ENCODE measurements around the gene IGFBPL1.
"Not testable (repeated sequence)": the region's sequence is repeated elsewhere in the genome, so short reads cannot be mapped to it uniquely, and the experiment has no call there.

The IGFBPL1 gene

GRCh38 chr9:38423973-38424843, at the start of gene IGFBPL1:
TSS of gene IGFBPL1 (minus strand) at chr9:38424454. CDS start at chr9:38424424, 30 bp downstream.
- DNase-seq = no peak

GRCh38 chr9:38472583-38473249, 48.5 kb upstream of the IGFBPL1 start:
- DNase-seq = not testable (repeated sequence)

GRCh38 chr9:38467404-38467803, 43.1 kb upstream of the IGFBPL1 start:
- DNase-seq = no peak

GRCh38 chr9:38453835-38454234, 29.6 kb upstream of the IGFBPL1 start:
- no peak for DNase-seq

GRCh38 chr9:38451162-38451561, 26.9 kb upstream of the IGFBPL1 start:
- DNase-seq = no peak

- no peak for DNase-seq
Observed at GRCh38 chr9:38447703-38448102, 23.4 kb upstream of the IGFBPL1 start.

GRCh38 chr9:38445154-38446043, 21.1 kb upstream of the IGFBPL1 start:
- DNase-seq = no peak

GRCh38 chr9:38443597-38443996, 19.3 kb upstream of the IGFBPL1 start:
- no peak for DNase-seq

GRCh38 chr9:38443181-38443580, 18.9 kb upstream of the IGFBPL1 start:
- DNase-seq = no peak

GRCh38 chr9:38442473-38443096, 18.3 kb upstream of the IGFBPL1 start:
- no peak for DNase-seq

- no peak for DNase-seq
Observed at GRCh38 chr9:38441347-38442085, 17.3 kb upstream of the IGFBPL1 start.

- no peak for DNase-seq
Observed at GRCh38 chr9:38440516-38440915, 16.3 kb upstream of the IGFBPL1 start.

- no peak for DNase-seq
Observed at GRCh38 chr9:38439916-38440301, 15.7 kb upstream of the IGFBPL1 start.

GRCh38 chr9:38439291-38439915, 15.1 kb upstream of the IGFBPL1 start:
- no peak for DNase-seq

GRCh38 chr9:38437193-38437823, 13.1 kb upstream of the IGFBPL1 start:
- DNase-seq = no peak

- no peak for DNase-seq
Observed at GRCh38 chr9:38436708-38437107, 12.5 kb upstream of the IGFBPL1 start.

- no peak for DNase-seq
Observed at GRCh38 chr9:38435521-38435920, 11.3 kb upstream of the IGFBPL1 start.

GRCh38 chr9:38434853-38435252, 10.6 kb upstream of the IGFBPL1 start:
- DNase-seq = no peak

- DNase-seq = no peak
Observed at GRCh38 chr9:38434365-38434764, 10.1 kb upstream of the IGFBPL1 start.

GRCh38 chr9:38432922-38433510, 8.8 kb upstream of the IGFBPL1 start:
- DNase-seq = no peak

GRCh38 chr9:38431116-38431515, 6.9 kb upstream of the IGFBPL1 start:
- DNase-seq = no peak
